SK-N-MC (cell line): ENCODE measurements around the gene PTPRR.

Experiments
- EZH2 ChIP-seq: fragments of 200-600 bp; sonication (generic); IDR thresholded peaks from one replicate; pipeline ENCODE4 v1.6.1; 2017; ENCODE audit warnings: antibody characterized with exemption
- FOXP2 ChIP-seq: optimal IDR thresholded peaks from 2 replicates; pipeline ENCODE3; 2011; ENCODE audit warnings: mild to moderate bottlenecking, moderate library complexity; ENCODE audit not compliant: insufficient read depth; ENCODE audit errors: extremely low read length, control extremely low read depth
- POLR2AphosphoS5 ChIP-seq: IDR thresholded peaks from 2 replicates; pipeline ENCODE4 v1.6.1; 2012; ENCODE audit warnings: mild to moderate bottlenecking, low read depth, low read length, borderline replicate concordance

GRCh38 chr12:70695361-70696023, 225.0 kb downstream of the PTPRR start:
- TF ChIP-seq EZH2: no peak
- no peak for TF ChIP-seq POLR2AphosphoS5
- TF ChIP-seq FOXP2: no peak
